ENCODE measurements around the gene ANKRD2.
A peak's percentile ranks its signal among the peaks of the same experiment; 100 is the strongest.
"Not testable (repeated sequence)": the region's sequence is repeated elsewhere in the genome, so short reads cannot be mapped to it uniquely, and the experiment has no call there.

The ANKRD2 gene

GRCh38 chr10:97540669-97541500 is 31.7 kb upstream of the ANKRD2 start:
- Mint-ChIP-seq H3K27me3 (no peaks in the 10 kb centered on the region), H3K9me3 (no peaks in the 10 kb centered on the region), H3K4me3 (no peak overlapping the region), H3K4me1 (peaks cover 21% of the 10 kb centered on the region), H3K27ac (no peak overlapping the region), H3K36me3 (no peaks in the 10 kb centered on the region)

GRCh38 chr10:97542169-97543024 is 30.2 kb upstream of the ANKRD2 start:
- H3K4me3 Mint-ChIP-seq: no peak overlapping the region
- peak overlapping the region; percentile 35 for H3K27ac Mint-ChIP-seq
- no peaks in the 10 kb centered on the region for H3K27me3 Mint-ChIP-seq
- no peaks in the 10 kb centered on the region for H3K36me3 Mint-ChIP-seq
- H3K4me1 Mint-ChIP-seq: peaks cover 21% of the 10 kb centered on the region
- no peaks in the 10 kb centered on the region for H3K9me3 Mint-ChIP-seq

GRCh38 chr10:97543025-97543546 is 29.5 kb upstream of the ANKRD2 start:
- Mint-ChIP-seq H3K4me1 (peaks cover 21% of the 10 kb centered on the region), H3K27me3 (no peaks in the 10 kb centered on the region), H3K36me3 (no peaks in the 10 kb centered on the region), H3K27ac (peak overlapping the region; percentile 88), H3K9me3 (no peaks in the 10 kb centered on the region), H3K4me3 (peak overlapping the region; percentile 34)

- Mint-ChIP-seq H3K27me3 (no peaks in the 10 kb centered on the region), H3K27ac (no peak overlapping the region), H3K4me1 (peaks cover 25% of the 10 kb centered on the region), H3K36me3 (no peaks in the 10 kb centered on the region), H3K9me3 (no peaks in the 10 kb centered on the region), H3K4me3 (no peak overlapping the region)
Measured at GRCh38 chr10:97546456-97547270, 25.9 kb upstream of the ANKRD2 start.

GRCh38 chr10:97547271-97547600 is 25.3 kb upstream of the ANKRD2 start:
- Mint-ChIP-seq H3K27ac (no peak overlapping the region), H3K9me3 (no peaks in the 10 kb centered on the region), H3K36me3 (no peaks in the 10 kb centered on the region), H3K27me3 (no peaks in the 10 kb centered on the region), H3K4me3 (no peak overlapping the region), H3K4me1 (peaks cover 19% of the 10 kb centered on the region)

- no peaks in the 10 kb centered on the region for H3K9me3 Mint-ChIP-seq
- no peaks in the 10 kb centered on the region for H3K27me3 Mint-ChIP-seq
- no peak overlapping the region for H3K27ac Mint-ChIP-seq
- H3K4me3 Mint-ChIP-seq: no peak overlapping the region
- no peaks in the 10 kb centered on the region for H3K36me3 Mint-ChIP-seq
- peaks cover 12% of the 10 kb centered on the region for H3K4me1 Mint-ChIP-seq
Measured at GRCh38 chr10:97547962-97548361, 24.6 kb upstream of the ANKRD2 start.

GRCh38 chr10:97548828-97549455 is 23.6 kb upstream of the ANKRD2 start:
- Mint-ChIP-seq H3K4me1 (peaks cover 3% of the 10 kb centered on the region), H3K27ac (peak overlapping the region; percentile 3)

GRCh38 chr10:97549587-97550322 is 22.8 kb upstream of the ANKRD2 start:
- Mint-ChIP-seq H3K27me3 (no peaks in the 10 kb centered on the region), H3K4me1 (peaks cover 3% of the 10 kb centered on the region), H3K4me3 (no peak overlapping the region), H3K27ac (no peak overlapping the region), H3K36me3 (no peaks in the 10 kb centered on the region), H3K9me3 (no peaks in the 10 kb centered on the region)

More at GRCh38 chr10:97548828-97549455, 23.6 kb upstream of the ANKRD2 start:
- H3K4me3 Mint-ChIP-seq: no peak overlapping the region
- H3K27me3 Mint-ChIP-seq: no peaks in the 10 kb centered on the region
- no peaks in the 10 kb centered on the region for H3K36me3 Mint-ChIP-seq
- H3K9me3 Mint-ChIP-seq: no peaks in the 10 kb centered on the region

GRCh38 chr10:97550336-97551149 is 22.0 kb upstream of the ANKRD2 start:
- Mint-ChIP-seq H3K27me3 (no peaks in the 10 kb centered on the region), H3K4me1 (peaks cover 3% of the 10 kb centered on the region), H3K4me3 (no peak overlapping the region), H3K27ac (peak overlapping the region; percentile 48), H3K36me3 (no peaks in the 10 kb centered on the region), H3K9me3 (no peaks in the 10 kb centered on the region)

- Mint-ChIP-seq H3K9me3 (no peaks in the 10 kb centered on the region), H3K27ac (no peak overlapping the region), H3K4me1 (peaks cover 3% of the 10 kb centered on the region), H3K4me3 (no peak overlapping the region), H3K27me3 (no peaks in the 10 kb centered on the region), H3K36me3 (no peaks in the 10 kb centered on the region)
Measured at GRCh38 chr10:97551271-97551670, 21.3 kb upstream of the ANKRD2 start.

GRCh38 chr10:97553575-97554031 is 19.0 kb upstream of the ANKRD2 start:
- Mint-ChIP-seq H3K4me3 (no peak overlapping the region), H3K4me1 (peaks cover 3% of the 10 kb centered on the region), H3K36me3 (no peaks in the 10 kb centered on the region), H3K27me3 (no peaks in the 10 kb centered on the region), H3K9me3 (no peaks in the 10 kb centered on the region), H3K27ac (no peak overlapping the region)

- not testable (repeated sequence) for H3K9me3 Mint-ChIP-seq, H3K27ac Mint-ChIP-seq, H3K4me3 Mint-ChIP-seq, H3K27me3 Mint-ChIP-seq, H3K4me1 Mint-ChIP-seq, H3K36me3 Mint-ChIP-seq
Measured at GRCh38 chr10:97554336-97554735, 18.2 kb upstream of the ANKRD2 start.

GRCh38 chr10:97555541-97555940 is 17.0 kb upstream of the ANKRD2 start:
- not testable (repeated sequence) for H3K36me3 Mint-ChIP-seq, H3K4me3 Mint-ChIP-seq, H3K9me3 Mint-ChIP-seq, H3K27ac Mint-ChIP-seq, H3K4me1 Mint-ChIP-seq, H3K27me3 Mint-ChIP-seq
